NB4 (cell line): ENCODE results near the gene C5orf63.

Source experiments
- POLR2A ChIP-seq: IDR thresholded peaks from 2 replicates; pipeline ENCODE4 v1.6.1; 2011; ENCODE audit warnings: mild to moderate bottlenecking; ENCODE audit not compliant: insufficient read length; ENCODE audit errors: extremely low read depth
- TF ChIP-seq, protein P1 (sequence below): IDR thresholded peaks from one replicate; pipeline ENCODE4 v1.5.1; 2012; ENCODE audit warnings: low read depth, low read length
- TF ChIP-seq, protein P2 (sequence below): IDR thresholded peaks from 2 replicates; pipeline ENCODE4 v1.6.1; 2011; ENCODE audit warnings: low read depth, low read length

DNA sequence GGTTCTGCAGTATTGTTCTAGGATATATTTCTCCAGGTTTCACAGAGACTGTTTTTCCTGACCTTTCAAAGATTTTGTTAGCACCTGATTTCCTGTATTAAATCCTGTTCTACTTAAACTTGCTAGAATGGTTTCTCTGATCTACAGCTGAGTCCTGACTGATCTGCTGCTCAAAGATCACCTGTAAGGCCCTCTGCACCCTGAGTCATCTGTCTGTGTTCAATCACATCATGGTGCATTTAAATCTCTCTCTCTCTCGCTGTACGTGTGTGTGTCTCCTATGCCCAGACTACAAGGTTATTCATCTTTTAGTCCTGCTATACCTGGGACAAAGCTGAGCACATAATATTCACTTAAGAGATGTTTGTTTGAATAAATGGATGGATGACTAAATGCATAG lies 13.3 kb upstream of the C5orf63 start:
- TF ChIP-seq, protein P1, sequence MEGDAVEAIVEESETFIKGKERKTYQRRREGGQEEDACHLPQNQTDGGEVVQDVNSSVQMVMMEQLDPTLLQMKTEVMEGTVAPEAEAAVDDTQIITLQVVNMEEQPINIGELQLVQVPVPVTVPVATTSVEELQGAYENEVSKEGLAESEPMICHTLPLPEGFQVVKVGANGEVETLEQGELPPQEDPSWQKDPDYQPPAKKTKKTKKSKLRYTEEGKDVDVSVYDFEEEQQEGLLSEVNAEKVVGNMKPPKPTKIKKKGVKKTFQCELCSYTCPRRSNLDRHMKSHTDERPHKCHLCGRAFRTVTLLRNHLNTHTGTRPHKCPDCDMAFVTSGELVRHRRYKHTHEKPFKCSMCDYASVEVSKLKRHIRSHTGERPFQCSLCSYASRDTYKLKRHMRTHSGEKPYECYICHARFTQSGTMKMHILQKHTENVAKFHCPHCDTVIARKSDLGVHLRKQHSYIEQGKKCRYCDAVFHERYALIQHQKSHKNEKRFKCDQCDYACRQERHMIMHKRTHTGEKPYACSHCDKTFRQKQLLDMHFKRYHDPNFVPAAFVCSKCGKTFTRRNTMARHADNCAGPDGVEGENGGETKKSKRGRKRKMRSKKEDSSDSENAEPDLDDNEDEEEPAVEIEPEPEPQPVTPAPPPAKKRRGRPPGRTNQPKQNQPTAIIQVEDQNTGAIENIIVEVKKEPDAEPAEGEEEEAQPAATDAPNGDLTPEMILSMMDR: no peak
- TF ChIP-seq, protein P2, sequence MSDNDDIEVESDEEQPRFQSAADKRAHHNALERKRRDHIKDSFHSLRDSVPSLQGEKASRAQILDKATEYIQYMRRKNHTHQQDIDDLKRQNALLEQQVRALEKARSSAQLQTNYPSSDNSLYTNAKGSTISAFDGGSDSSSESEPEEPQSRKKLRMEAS: no peak
- TF ChIP-seq POLR2A: no peak
